ENCODE results near the gene DUSP9.
"Not testable (repeated sequence)": the region's sequence is repeated elsewhere in the genome, so short reads cannot be mapped to it uniquely, and the experiment has no call there.

Gene DUSP9, protein sequence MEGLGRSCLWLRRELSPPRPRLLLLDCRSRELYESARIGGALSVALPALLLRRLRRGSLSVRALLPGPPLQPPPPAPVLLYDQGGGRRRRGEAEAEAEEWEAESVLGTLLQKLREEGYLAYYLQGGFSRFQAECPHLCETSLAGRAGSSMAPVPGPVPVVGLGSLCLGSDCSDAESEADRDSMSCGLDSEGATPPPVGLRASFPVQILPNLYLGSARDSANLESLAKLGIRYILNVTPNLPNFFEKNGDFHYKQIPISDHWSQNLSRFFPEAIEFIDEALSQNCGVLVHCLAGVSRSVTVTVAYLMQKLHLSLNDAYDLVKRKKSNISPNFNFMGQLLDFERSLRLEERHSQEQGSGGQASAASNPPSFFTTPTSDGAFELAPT

DNA sequence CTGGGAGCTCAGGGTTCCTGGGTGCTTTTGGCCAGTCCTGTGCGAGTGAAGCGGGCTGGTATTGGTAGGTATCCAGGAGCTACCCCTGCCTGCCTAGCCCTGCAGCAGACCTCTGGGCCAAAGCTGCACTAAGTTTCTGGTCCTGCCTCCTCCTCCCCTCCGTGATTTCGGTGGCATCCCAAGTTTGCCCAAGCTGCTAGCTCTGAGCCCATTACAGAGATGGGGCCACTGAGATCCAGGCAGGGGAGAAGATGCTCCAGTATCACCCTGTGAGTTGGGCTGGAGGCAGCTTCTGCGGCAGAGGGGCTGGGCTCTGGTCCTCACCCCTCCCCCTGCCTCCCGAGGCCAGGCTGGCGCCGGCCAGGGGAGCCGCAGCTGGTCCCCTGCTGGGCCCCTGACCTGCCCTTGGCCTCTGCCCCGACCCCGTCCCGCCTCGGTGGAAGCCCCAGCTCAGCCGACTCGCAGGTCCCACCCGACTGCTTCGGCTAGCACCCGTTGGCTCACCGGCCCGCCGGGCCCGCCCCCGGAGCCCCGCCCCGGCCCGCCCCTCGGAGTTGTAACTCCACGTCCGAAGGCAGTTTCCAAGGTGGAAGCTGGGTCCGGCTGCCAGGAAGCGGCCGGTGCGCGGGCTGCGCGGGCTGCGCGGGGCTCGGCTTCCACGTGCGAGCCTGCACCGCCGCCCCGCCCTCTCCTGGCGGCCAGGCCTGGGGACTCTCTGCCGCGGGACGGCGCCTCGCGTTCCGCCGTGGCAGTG lies at the start of gene DUSP9:
TSS of gene DUSP9 (plus strand) at position 584 of the 754 bp plus-strand sequence. CDS start 751 bp downstream, outside the sequence.
- DNase-seq: no peak

DNA sequence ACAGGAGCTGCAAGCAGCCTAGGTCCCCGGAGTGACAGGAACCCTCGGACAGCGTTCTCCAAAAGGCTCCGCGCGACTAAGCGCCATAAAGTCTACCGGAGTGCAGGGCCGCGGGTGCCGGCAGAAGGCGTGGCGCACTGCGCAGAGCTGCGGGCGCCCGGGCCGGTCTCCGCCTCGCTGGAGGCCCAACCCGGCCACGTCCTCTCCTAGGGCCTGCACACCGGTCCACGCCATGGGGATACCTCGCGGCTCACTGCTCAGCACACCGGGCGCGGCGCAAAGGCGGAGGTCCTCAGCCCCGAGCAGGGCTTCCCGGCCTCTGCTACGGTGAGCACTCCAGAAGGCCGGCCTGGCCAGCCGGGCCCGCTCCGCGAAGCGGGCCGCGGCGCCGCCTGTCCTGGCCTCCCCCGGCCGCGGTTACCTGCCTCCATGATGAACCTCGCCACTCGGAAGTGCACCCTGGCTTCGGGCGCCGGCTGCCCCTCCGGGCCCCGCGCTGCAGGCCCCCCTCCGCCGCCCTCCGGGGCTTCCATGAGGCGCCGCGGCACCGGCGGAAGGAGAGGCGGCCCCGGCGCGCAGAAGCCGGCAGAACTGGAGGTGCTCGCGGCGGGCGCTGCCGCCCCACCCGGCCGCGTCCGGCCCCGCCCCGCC lies 48.3 kb upstream of the DUSP9 start, which contains the start of gene CCNQ:
TSS of gene CCNQ (minus strand) at position 599 of the 651 bp plus-strand sequence. CDS start at position 533, 66 bp downstream.
- no peak for DNase-seq

DNA sequence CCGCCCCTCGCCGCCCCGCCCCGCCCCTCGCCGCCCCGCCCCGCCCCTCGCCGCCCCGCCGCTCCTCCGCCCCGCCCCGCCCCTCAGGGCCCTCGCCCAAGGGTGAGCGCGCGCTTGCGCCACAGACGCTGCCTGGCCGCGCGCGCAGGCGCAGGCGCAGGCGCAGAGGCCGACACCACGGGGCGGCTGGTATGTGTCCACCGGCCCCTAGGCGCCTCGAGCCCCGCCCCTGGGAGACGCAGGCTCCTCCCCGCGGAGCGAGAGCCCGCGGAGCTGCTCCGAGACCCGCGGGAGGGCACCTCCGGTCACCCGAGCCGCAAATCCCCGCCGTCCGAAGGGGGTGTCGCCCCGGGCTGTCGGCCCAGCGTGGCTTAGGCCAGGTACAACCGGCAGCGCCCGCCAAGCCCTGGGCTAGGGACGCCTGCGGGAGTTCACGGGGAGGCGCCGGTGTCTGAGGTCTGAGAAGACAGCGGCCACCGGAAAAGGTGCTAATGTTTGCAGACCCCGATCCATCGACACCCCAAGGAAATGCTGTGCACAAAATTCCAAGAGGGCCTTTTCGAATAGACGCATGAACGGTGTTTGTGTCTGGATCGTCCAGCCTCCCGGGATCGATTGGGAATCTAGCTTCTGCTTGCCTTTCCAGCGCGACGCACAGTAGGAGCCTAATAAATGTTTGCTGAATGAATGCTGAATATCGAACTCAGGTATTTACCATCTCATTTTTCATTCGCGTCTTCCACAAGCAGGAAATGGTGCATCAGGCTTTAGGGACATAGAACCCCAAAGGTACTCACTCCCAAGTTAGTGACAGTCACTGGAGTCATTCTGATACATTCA lies 47.6 kb upstream of the DUSP9 start:
- no peak for DNase-seq

DNA sequence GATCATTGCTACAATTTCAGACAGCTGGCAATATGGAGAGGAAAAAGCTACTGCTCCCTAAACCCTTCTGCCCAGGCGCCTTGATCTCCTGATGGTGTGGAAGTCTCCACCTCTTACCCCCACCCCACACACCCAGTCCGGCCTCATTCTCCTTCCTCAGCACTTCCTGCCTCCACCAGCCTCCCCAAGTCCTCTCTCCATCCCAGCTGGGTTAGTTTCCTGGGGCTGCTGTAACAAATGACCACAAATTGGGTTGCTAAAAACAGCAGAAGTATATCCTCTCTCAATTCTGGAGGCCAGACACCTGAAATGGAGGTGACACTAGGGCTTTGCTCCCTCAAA lies 47.0 kb upstream of the DUSP9 start:
- DNase-seq: no peak

DNA sequence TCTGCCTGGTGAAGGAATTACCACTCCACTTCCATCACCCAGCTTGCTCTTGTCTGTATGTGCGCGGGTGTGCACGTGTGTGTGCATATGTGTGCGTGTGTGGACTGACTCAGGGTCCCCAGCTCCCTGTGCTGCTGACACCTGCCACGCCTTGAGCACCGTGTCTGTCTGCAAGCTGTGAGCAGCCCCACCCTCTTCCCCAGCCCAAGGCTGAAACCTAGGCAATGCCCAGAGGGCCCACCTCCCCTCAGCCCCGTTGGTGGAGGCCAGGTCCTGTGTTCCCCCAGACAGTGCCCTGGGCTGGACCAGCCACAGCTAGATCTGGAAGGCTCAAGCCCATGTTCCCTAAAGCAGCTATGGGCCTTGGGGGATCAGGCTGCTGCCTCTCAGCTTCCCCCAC lies 46.1 kb upstream of the DUSP9 start:
- DNase-seq: no peak

DNA sequence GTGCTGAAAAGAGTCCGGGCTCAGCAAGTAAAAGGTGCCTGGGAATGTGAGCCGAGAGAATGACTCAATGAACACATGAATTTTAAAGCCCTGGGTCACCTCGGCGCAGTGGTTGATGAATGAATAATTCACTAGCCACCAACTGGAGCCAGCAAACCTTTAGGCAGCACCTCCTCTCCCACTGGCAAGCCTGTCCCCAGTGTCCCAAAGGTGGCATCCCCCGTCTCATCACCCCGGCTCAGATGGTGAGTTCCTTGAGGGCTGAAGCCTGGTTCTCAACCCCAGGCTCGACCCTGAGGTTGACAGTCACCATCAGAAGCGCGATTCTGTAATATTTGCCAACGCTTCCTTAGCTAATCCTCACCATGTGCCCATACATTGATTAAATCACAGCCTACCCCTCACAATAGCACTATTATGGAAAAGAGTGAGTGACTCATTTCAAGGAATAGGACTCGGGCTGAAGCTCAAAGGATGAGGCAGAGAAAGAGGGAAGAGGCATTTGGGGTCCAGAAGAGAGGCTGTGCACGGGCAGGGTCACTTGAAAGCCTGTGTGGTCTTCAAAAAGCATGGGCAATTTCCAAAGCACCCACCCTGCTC lies 45.4 kb upstream of the DUSP9 start:
- DNase-seq: no peak

DNA sequence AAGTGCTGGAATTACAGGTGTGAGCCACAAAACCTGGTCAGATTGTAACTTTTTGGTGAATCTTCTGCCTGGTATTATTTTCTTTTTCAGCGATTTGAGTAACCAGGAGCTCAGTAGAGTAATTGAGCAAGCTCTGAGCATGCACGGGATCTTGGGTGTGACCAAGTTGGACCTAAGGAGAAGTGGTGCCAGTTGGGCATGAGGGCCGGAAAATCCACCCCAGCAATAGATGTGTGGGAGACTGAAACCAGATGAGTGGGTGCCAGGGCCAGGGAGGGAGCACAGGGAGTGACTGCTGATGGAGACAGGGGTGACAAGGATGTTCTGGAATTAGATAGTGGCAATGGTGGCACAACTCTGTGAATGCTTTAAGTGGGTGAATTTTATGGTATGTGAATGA lies 44.4 kb upstream of the DUSP9 start:
- DNase-seq: no peak

DNA sequence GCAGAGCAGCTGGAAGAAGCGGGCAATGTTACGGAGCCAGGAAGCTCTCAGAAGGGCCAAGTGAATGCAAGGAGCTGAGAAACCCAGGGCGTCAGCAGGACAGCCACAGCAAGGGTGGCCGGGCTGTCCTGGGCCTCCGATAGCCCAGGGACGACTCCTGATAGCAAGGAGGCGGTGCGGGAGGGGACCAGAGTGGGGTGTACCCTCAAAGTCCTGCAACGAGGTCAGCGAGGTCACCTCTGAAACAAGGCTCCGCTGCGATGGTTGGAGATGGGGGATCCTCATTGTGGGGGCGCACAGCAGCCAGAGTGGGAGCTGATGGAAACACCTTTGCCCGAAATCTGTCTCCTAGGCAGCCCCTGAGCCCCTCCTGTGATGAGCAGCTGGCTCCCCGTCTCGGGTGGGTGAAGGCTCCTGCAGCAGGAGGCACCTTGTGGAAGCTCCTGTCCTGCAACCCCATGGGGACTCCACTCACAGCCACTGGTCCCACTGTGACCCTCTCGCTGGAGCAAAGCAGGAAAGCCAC lies 43.8 kb upstream of the DUSP9 start:
- DNase-seq: no peak

DNA sequence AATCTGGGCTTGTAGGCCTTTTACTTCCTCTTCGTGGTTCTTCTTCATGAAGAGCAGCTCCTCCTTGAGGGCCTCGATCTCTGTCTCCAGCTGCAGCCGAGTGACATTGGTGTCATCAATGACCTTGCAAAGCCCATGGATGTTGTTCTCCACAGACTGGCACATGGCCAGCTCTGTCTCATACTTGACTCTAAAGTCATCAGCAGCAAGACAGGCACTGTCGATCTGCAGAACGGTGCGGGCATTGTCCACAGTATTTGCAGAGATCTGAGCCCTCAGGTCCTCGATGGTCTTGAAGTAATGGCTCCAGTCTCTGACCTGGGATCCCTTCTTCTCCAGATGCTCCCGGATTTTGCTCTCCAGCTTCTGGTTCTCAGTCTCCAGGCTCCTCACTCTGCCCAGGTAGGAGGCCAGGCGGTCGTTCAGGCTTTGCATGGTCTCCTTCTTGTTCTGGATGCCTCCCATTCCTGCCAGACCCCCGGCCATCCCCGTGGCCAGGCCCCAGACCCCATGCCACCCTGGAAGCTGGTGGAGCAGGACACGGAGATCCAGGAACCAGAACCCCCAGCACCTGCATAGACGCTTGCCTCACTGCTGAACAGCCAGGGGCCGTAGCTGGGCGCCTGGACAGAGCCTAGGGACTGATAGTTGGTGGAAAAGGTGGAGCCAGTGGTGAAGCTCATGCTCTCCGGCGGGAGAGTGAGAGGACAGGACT lies 42.2 kb upstream of the DUSP9 start:
- DNase-seq: not testable (repeated sequence)

DNA sequence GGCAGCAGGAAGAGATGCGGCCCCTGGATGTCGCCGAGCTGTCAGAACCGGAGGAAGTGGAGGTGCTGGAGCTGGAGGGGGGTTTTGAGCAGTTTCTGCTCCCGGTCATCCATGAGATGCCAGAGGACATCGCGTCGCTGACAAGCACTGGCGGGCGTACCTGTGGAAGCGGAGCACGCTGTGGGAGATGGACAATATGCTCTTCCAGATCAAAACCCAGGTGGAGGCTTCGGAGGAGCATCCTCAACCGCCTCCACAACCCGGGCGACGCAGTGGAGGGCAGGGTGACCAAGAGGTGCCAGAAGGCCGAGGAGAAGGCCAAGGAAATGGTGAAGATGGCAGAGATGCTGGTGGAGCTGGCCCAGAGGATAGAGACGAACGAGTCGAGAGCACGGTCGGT lies 40.5 kb upstream of the DUSP9 start:
- no peak for DNase-seq

DNA sequence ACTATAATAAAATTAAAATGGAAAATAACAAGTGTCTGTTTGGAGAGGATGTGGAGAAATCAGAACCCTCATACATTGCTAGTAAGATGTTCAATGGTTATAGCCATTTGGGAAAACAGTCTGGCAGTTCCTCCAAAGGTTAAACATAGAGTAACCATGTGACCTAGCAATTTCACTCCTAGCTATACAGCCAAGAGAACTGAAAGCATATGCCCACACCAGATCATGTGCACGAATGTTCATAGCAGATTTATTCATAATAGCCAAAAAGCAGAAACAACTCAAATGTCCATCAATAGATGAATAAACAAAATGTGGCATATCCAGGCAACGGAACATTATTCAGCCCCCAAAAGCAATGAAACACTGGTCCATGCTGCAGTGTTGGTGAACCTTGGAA lies 38.6 kb upstream of the DUSP9 start:
- DNase-seq: no peak

DNA sequence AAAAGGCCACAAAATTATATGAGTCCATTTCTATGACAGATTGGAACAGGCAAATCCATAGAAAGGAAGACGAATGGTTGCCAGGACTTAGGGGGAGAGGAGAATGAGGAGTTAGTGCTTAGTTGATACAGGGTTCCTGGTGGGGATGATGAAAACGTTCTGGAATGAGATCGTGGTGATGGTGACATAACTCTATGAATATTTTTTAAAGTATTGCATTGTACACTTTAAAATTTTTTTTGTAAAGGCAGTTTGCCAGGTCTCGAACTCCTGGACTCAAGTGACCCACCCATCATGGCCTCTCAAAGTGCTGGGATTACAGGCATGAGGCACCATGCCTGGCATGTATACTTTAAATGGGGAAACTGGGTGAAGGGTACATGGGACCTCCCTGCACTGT lies 38.2 kb upstream of the DUSP9 start:
- no peak for DNase-seq

DNA sequence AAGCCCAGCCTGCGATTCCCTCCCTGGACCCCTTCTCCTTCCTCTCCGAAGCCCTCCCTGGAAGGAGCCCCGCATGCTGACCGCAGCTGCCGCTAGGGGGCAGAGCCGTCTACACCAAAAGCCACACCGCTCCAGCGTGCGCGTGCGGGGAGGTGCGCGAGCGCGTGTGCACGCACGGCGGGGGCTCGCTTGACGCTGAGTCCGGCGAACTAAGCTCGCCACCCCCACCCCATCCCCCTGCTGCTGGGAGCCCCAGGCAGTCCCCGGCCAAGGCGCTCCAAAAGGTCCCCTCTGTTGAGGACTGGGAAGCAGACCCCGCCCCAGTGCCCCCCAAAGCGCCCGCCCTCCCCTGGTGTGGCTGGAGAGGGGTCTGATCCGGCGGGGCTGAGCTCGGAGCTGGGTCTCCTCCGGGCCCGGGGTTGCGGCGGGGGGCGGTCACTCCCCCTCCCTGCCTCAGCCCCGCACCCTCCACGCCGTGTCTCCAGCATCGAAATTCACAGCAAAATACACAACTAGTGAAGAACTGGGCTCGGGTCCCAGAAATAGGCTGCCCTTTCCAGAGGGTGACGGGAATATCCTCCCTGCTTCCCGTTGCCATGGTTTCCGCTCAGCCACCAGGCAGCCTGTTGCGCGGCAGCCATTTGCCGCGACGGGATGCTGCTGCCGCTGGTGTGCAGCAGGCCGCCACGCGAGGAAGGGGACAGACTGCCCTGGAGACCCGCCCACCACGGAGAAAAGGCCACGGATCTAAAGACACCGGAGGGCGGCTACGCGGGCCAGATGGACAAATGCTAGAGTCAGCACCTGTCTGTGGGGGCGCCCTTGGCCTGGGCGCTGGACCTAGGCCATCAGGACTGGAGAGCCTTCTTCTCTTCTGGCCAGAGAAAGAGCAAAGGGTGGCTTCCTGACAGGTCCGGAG lies 36.8 kb upstream of the DUSP9 start:
- no peak for DNase-seq

DNA sequence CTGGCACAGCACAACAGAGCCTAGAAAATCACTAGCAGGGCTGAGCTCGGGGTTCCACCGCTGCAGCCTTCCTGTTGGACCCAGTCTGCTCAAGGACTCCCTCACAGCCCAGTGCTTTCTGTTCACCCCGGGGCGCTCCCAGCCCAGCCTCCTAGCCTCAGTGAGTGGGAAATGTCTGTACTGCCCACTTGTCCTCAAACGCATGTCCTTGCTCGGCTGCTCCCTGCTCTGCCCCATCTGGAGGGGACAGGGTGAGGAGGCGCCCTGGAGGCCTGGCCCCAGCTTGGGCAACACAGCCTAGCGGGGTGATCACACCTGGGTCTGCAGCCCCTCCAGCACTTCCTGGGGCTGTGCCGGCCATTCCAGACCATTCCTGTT lies 36.2 kb upstream of the DUSP9 start:
- DNase-seq: no peak

DNA sequence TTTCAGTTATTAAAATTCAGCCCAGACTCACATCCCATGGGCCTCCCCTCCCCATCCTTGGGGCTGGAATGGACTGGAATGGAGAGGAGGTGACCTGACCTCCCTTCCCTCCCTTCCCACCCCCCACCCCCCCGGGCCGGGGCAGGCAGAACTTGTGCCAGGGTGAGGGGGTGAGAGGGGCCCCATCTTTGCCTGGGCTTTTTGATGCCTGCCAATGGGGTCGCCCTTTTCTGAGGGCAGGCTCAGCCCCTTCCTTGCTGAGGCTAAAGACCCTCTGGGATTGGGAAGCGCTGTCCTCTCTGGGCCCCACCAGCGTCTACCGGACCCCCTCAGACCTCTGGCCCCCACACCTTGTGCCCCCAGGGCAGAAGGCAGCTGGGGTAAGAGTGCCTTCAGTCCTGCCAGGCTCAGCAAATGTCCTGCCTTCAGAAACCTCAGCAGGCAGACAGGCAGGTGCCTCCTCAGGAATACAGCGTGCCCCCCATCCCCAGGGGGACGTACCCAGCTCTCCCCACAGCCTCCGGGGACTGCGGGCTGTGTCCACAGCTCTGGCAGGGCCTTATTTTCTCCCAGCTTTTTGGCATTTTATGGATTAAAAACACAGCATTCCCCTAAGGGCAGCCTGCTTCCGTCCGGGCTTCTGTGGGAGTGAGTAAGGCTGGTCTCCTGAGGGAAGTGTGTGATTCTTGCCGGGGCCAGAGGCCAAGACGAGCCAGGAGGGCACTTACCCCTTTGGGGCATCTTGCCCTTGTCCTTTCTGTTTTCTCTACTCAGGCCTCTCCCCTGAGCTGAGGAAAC lies 35.5 kb upstream of the DUSP9 start:
- DNase-seq: no peak

DNA sequence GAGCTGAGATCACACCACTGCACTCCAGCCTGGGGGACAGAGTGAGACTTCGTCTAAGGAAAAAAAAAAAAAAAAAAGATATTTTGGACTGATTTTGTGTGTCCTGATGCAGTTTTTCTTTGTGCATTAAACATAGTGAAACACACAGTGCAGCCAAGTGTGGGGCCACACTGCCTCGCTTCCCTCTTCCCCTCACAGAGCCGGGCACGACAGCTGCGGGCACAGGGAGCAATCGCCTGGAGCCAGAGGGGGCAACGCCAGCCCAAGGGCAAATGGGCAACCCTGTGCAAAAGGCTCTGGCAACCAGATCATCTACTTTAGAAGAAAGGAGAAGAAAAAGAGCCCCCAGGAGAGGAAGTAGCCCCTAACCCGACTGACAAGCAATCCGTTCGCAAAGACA lies 34.6 kb upstream of the DUSP9 start:
- DNase-seq: no peak

DNA sequence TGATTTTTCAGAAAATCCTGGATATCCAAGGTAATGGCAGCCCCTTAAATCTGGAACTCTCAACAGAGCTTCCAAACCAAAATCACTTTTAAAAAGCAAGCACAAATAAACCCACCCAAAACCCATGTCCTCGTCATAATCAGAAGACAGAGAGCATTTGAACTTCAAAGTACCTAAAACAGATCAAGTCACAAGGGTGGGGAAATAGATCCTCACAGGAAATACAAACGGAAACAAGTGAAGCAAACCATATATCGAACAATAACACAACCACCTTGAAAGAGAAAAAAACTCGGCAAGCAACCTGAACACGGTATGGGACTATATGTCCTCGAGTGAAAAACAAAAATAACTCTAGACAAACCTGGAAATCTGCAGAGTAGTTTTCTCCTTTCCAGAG lies 32.2 kb upstream of the DUSP9 start:
- DNase-seq: no peak

DNA sequence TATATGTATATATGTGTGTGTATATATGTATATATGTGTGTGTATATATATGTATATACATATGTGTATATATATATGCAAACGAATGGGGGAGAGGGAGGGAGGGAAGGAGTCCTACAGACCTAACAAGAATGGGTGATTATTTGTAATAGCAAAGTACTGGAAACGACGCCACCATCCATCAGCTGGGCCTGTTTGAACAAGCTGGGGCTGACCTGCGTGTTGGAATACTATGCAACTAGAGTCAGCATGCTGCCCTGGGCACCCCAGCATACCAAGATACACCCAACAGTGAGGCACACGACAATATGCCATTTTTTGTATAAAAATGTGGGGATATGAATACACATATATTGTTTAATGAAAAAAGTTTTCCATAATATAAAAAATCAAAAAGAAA lies 26.4 kb upstream of the DUSP9 start:
- DNase-seq: no peak

DNA sequence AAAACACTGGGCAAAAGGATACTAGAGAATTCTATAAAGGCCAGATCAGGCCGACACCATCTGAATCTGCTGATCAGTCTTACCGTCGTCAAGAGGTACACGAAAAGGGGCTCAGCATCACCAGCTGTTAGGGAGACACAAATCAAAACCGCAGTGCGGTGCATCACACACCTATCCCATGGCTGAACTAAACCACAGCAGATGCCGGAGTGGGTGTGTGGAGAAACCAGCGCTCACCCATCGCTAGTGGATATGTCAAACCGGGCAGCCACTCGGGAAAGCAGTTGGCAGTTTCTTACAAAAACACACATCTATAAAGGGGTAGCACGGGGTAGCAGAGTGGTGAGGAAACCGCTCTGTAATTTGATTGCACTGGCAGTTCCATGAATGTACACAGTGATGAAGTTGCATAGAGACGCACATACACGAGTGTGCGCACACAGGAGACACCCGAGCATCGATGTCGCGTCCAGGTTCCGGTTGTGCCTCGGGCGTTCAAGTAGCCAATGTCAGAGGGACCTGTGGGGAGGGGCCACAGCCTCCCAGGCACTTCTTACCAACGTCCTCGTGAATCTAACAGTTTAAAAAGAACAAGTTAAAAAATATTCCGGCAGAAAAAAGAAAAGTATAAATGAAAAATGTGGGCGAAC lies 24.9 kb upstream of the DUSP9 start:
- DNase-seq: no peak
